Measurements from ENCODE around the gene ITIH2.
A peak's percentile ranks its signal among the peaks of the same experiment; 100 is the strongest.
"Not testable (repeated sequence)": the region's sequence is repeated elsewhere in the genome, so short reads cannot be mapped to it uniquely, and the experiment has no call there.

The ITIH2 gene

DNA sequence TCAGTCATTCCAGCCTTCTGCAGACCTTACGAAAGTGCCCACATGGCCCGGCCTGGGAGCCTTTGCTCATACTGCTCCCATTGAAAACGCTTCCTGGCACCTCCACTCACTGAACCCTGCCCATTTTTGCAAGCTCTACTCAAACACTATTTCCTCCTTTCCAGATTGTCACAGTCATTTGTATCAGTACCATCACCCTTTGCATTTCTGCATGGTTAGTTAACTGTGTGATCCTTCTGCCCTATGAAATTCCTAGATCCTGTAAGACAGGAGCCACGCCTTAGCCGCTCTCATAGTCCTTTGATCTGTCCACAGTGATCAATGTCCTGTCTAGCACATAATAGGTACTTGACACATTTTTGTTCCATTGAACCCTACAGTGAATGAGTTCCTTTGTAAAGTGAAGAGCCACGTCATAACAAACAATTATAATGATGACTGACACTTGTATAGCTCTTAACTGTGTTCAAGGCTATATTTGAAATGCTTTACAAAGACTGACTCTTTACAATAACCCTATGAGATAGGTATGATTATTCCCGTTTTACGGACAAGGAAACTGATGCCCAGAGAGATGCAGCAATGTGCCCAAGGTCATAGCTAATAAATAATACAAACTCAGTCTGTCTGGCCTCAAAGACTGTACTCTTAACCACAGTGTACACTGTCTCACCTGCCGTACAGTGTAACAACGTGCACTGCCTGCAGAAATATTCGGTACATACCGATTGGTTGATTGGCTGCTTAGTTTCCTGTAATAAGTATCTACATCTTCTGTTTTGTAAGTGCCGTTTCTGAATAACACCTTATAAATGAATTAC, 16.6 kb upstream of the ITIH2 start:
- H3K9me2 ChIP-seq (replicated peaks; ENCODE audit: insufficient read depth, low read length): no peaks in the 10 kb centered on the region
- H3K4me3 ChIP-seq (ENCODE audit: low read length): no peak overlapping the region
- TF ChIP-seq EZH2phosphoT487 (IDR thresholded peaks at IDR 0.05; ENCODE audit: low read length) (no peak), EZH2 (optimal IDR thresholded peaks at IDR 0.05; ENCODE audit: low read depth, low read length) (no peak)
- TF ChIP-seq, protein P1, sequence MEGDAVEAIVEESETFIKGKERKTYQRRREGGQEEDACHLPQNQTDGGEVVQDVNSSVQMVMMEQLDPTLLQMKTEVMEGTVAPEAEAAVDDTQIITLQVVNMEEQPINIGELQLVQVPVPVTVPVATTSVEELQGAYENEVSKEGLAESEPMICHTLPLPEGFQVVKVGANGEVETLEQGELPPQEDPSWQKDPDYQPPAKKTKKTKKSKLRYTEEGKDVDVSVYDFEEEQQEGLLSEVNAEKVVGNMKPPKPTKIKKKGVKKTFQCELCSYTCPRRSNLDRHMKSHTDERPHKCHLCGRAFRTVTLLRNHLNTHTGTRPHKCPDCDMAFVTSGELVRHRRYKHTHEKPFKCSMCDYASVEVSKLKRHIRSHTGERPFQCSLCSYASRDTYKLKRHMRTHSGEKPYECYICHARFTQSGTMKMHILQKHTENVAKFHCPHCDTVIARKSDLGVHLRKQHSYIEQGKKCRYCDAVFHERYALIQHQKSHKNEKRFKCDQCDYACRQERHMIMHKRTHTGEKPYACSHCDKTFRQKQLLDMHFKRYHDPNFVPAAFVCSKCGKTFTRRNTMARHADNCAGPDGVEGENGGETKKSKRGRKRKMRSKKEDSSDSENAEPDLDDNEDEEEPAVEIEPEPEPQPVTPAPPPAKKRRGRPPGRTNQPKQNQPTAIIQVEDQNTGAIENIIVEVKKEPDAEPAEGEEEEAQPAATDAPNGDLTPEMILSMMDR (IDR thresholded peaks at IDR 0.05; ENCODE audit: low read length): no peak
- no peak for DNase-seq
- no peaks in the 10 kb centered on the region for H4K20me1 ChIP-seq (ENCODE audit: insufficient read depth, low read length)
- peak overlapping the region; percentile 31; the same call in 1 of the 2 replicates for H3K4me2 ChIP-seq (ENCODE audit: low read depth, low read length)
- no peak overlapping the region for H3K27ac ChIP-seq (ENCODE audit: low read length)
- no peaks in the 10 kb centered on the region for H3K4me1 ChIP-seq (ENCODE audit: low read length)
- H3K9ac ChIP-seq (ENCODE audit: low read length): no peak overlapping the region
- H3K9me3 ChIP-seq (replicated peaks; ENCODE audit: insufficient read depth, low read length): no peaks in the 10 kb centered on the region
- H3F3A ChIP-seq (ENCODE audit: insufficient read depth, low read length): no peaks in the 10 kb centered on the region
- no peaks in the 10 kb centered on the region for H3K79me2 ChIP-seq (ENCODE audit: low read length)
- no peaks in the 10 kb centered on the region for H3K36me3 ChIP-seq (replicated peaks; ENCODE audit: insufficient read depth, low read length)
- H2AFZ ChIP-seq (ENCODE audit: low read length): peak overlapping the region; percentile 35; the same call in 1 of the 2 replicates
- H3K27me3 ChIP-seq (replicated peaks; ENCODE audit: insufficient read depth, low read length): no peaks in the 10 kb centered on the region

DNA sequence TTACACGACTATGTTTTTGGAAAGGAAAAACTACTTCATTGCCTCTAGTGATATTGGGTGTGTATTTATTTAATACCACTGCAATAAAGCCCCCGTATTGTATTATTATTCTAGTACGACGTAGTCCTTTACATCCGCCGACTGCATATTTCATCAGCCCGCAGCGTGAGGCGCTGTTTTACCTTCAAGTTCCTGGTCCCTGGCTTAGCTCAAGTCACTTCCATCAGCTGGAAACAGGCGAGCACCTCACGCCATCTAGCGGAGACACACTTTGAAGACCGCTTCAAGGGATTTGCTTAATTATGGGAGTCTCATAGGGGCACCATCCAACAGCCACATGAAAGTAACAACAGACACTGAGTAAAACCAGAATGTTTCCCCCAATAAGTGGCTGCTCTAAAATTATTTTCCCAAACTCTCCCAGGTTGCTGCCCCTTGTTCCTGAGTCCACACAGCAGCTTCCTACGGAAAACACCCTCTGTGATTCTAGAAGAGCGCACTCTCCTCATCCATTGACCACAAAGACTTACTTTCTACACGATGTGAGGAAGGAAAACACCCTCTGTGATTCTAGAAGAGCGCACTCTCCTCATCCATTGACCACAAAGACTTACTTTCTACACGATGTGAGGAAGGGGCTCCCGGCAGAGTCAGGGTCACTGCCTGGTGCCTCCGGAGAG, 15.7 kb upstream of the ITIH2 start:
- H3K4me1 ChIP-seq (ENCODE audit: low read length): no peaks in the 10 kb centered on the region
- no peak overlapping the region for H3K9ac ChIP-seq (ENCODE audit: low read length)
- no peaks in the 10 kb centered on the region for H3K9me2 ChIP-seq (replicated peaks; ENCODE audit: insufficient read depth, low read length)
- peak overlapping the region; percentile 35; the same call in 1 of the 2 replicates for H2AFZ ChIP-seq (ENCODE audit: low read length)
- no peaks in the 10 kb centered on the region for H3K36me3 ChIP-seq (replicated peaks; ENCODE audit: insufficient read depth, low read length)
- no peaks in the 10 kb centered on the region for H3K79me2 ChIP-seq (ENCODE audit: low read length)
- no peak for TF ChIP-seq EZH2phosphoT487 (IDR thresholded peaks at IDR 0.05; ENCODE audit: low read length)
- TF ChIP-seq, protein P1 (IDR thresholded peaks at IDR 0.05; ENCODE audit: low read length): peak; percentile 98
- no peaks in the 10 kb centered on the region for H4K20me1 ChIP-seq (ENCODE audit: insufficient read depth, low read length)
- no peaks in the 10 kb centered on the region for H3K9me3 ChIP-seq (replicated peaks; ENCODE audit: insufficient read depth, low read length)
- DNase-seq: peak; percentile 89
- no peak overlapping the region for H3K4me3 ChIP-seq (ENCODE audit: low read length)
- peak overlapping the region; percentile 31; the same call in 1 of the 2 replicates for H3K4me2 ChIP-seq (ENCODE audit: low read depth, low read length)
- no peaks in the 10 kb centered on the region for H3F3A ChIP-seq (ENCODE audit: insufficient read depth, low read length)
- no peak overlapping the region for H3K27ac ChIP-seq (ENCODE audit: low read length)
- no peaks in the 10 kb centered on the region for H3K27me3 ChIP-seq (replicated peaks; ENCODE audit: insufficient read depth, low read length)

DNA sequence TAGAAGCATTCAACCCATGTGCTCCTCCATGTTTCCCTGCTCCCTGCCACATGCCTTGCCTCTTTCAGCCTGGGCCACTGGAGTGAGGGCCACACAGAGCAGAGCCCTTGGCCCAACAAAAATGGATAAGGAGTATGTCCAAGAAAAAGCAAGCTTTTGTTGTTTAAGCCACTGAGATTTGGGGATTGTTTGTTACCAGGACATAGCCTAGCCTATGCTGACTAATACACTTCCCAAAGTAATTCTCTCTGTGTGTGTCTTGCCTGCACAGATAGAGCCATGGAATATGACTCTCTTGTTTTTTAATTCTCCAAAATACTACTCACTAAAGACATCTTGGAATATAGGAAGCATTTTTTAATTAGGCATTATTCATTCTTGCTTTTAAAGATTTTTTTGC, 13.5 kb upstream of the ITIH2 start:
- Histone ChIP-seq H3K9me3 (replicated peaks; ENCODE audit: insufficient read depth, low read length) (no peaks in the 10 kb centered on the region), H3K27ac (ENCODE audit: low read length) (no peak overlapping the region), H3K4me1 (ENCODE audit: low read length) (no peaks in the 10 kb centered on the region), H3K27me3 (replicated peaks; ENCODE audit: insufficient read depth, low read length) (no peaks in the 10 kb centered on the region), H2AFZ (ENCODE audit: low read length) (no peak overlapping the region), H3K4me2 (ENCODE audit: low read depth, low read length) (no peak overlapping the region), H3F3A (ENCODE audit: insufficient read depth, low read length) (no peaks in the 10 kb centered on the region), H3K36me3 (replicated peaks; ENCODE audit: insufficient read depth, low read length) (no peaks in the 10 kb centered on the region), H3K9me2 (replicated peaks; ENCODE audit: insufficient read depth, low read length) (no peaks in the 10 kb centered on the region), H3K9ac (ENCODE audit: low read length) (no peak overlapping the region), H3K4me3 (ENCODE audit: low read length) (no peak overlapping the region), H3K79me2 (ENCODE audit: low read length) (no peaks in the 10 kb centered on the region), H4K20me1 (ENCODE audit: insufficient read depth, low read length) (no peaks in the 10 kb centered on the region)
- DNase-seq: no peak
- TF ChIP-seq EZH2 (optimal IDR thresholded peaks at IDR 0.05; ENCODE audit: low read depth, low read length) (no peak), EZH2phosphoT487 (IDR thresholded peaks at IDR 0.05; ENCODE audit: low read length) (no peak)
- TF ChIP-seq, protein P1 (IDR thresholded peaks at IDR 0.05; ENCODE audit: low read length): no peak

DNA sequence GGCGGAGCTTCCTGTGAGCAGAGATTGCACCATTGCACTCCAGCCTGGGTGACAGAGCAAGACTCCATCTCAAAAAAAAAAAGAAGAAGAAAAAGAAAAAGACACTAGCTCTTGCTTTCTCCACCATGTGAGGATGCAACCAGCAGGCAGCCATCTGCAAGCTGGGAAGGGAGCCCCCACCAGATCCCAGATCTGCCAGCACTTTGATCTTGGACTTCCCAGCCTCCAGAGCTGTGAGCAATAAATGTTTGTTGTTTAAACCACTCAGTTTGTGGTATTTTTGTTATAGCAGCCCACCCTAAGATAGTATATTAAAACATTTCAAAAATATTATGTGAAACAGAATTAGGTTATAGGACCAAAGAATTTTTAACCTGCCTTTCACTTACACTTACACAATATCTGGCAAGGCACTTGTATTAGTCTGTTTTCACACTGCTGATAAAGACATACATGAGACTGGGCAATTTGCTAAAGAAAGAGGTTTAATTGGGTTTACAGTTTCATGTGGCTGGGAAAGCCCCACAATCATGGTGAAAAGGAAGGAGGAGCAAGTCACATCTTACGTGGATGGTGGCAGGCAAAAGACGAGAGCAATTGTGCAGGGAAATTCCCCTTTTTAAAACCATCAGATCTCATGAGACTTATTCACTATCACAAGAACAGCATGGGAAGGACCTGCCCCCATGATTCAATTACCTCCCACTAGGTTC, 12.1 kb upstream of the ITIH2 start:
- DNase-seq: peak; percentile 16

DNA sequence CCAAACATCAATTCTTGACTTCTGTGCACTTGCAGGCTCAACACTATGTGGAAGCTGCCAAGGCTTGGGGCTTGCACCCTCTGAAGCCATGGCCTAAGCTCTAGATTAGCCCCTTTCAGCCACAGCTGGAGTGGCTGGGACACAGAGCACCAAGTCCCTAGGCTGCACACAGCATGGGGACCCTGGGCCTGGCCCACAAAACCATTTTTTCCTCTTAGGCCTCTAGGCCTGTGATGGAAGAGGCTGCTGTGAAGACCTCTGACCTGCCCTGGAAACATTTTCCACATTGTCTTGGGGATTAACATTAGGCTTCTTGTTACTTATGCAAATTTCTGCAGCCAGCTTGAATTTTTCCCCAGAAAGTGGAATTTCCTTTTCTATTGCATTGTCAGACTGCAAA, 10.7 kb upstream of the ITIH2 start:
- H3K9me2 ChIP-seq (replicated peaks; ENCODE audit: insufficient read depth, low read length); H3K27ac ChIP-seq (ENCODE audit: low read length); H3F3A ChIP-seq (ENCODE audit: insufficient read depth, low read length); H3K27me3 ChIP-seq (replicated peaks; ENCODE audit: insufficient read depth, low read length); H3K4me2 ChIP-seq (ENCODE audit: low read depth, low read length); H3K9ac ChIP-seq (ENCODE audit: low read length); H3K79me2 ChIP-seq (ENCODE audit: low read length); DNase-seq; H3K9me3 ChIP-seq (replicated peaks; ENCODE audit: insufficient read depth, low read length); H3K36me3 ChIP-seq (replicated peaks; ENCODE audit: insufficient read depth, low read length); H4K20me1 ChIP-seq (ENCODE audit: insufficient read depth, low read length); H3K4me1 ChIP-seq (ENCODE audit: low read length); H2AFZ ChIP-seq (ENCODE audit: low read length); H3K4me3 ChIP-seq (ENCODE audit: low read length): not testable (repeated sequence)

More for the DNA sequence above, 12.1 kb upstream of the ITIH2 start:
- not testable (repeated sequence) for H3K79me2 ChIP-seq (ENCODE audit: low read length); H2AFZ ChIP-seq (ENCODE audit: low read length); H3K4me3 ChIP-seq (ENCODE audit: low read length); H3K4me2 ChIP-seq (ENCODE audit: low read depth, low read length); H3K4me1 ChIP-seq (ENCODE audit: low read length); H4K20me1 ChIP-seq (ENCODE audit: insufficient read depth, low read length); H3K9ac ChIP-seq (ENCODE audit: low read length); H3K27ac ChIP-seq (ENCODE audit: low read length); H3K9me3 ChIP-seq (replicated peaks; ENCODE audit: insufficient read depth, low read length); H3F3A ChIP-seq (ENCODE audit: insufficient read depth, low read length); H3K36me3 ChIP-seq (replicated peaks; ENCODE audit: insufficient read depth, low read length); H3K27me3 ChIP-seq (replicated peaks; ENCODE audit: insufficient read depth, low read length); H3K9me2 ChIP-seq (replicated peaks; ENCODE audit: insufficient read depth, low read length)
